GM12892 (cell line): ENCODE data around the gene OGFOD1.

ENCODE experiments used
- DNase-seq: peaks from one replicate; pipeline ENCODE4 v3.0.0; 2011; ENCODE audit not compliant: insufficient read length
- FAIRE-seq: peaks from 2 replicates; lab custom pipeline; 2011; peaks lifted over from hg19 to GRCh38; lab: Jason Lieb, UNC
- POLR2A ChIP-seq: IDR thresholded peaks from 2 replicates; pipeline ENCODE4 v1.6.1; 2011; ENCODE audit warnings: low read depth, low read length, control low read depth
- POLR2AphosphoS5 ChIP-seq: IDR thresholded peaks from 2 replicates; pipeline ENCODE4 v1.6.1; 2011; ENCODE audit warnings: low read depth, low read length, control low read depth
- TAF1 ChIP-seq: IDR thresholded peaks from 2 replicates; pipeline ENCODE4 v1.6.1; 2011; ENCODE audit warnings: low read depth, mild to moderate bottlenecking, control low read depth, low read length, borderline replicate concordance

The OGFOD1 gene

DNA sequence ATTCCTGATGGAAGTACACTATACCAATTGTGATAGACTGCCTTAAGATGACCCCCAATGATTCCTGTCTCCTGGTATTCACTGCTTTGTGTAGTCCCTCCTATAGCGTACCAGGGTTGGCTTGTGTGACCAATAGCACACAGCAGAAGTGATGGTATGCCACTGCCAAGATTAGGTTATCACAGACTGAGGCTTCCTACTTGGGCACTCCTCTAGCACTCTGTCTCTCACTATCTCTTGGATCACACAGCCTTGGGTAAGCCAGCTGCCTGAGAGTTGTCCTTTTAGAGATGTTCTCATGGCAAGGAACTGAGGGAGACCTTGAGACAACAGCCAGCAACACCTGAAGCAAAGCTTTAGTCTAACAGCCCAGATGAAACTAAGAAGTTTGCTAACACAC, 13.3 kb upstream of the OGFOD1 start:
- DNase-seq: no peak
- TF ChIP-seq POLR2A: no peak

DNA sequence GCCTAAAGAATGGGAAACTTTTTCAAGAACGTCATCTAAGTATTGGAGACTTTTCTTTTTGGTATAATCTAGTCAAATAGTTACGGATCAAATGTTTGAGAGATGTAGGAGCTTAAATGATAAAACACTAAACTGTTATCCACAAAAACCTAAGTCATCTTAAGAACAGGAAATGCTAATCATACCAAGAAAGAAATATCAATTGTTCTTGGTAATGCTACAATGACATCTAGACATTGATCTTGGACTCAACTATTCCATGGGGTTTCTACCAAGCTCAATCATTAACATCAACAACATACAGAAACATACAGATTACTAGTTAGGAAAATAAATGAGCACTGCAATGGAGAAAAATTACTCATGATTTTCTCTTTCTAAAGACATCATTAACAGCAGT, 4.1 kb upstream of the OGFOD1 start:
- no peak for DNase-seq
- TF ChIP-seq POLR2AphosphoS5: no peak
- TF ChIP-seq POLR2A: no peak
- FAIRE-seq: no peak

More for the DNA sequence above, 13.3 kb upstream of the OGFOD1 start:
- no peak for FAIRE-seq

DNA sequence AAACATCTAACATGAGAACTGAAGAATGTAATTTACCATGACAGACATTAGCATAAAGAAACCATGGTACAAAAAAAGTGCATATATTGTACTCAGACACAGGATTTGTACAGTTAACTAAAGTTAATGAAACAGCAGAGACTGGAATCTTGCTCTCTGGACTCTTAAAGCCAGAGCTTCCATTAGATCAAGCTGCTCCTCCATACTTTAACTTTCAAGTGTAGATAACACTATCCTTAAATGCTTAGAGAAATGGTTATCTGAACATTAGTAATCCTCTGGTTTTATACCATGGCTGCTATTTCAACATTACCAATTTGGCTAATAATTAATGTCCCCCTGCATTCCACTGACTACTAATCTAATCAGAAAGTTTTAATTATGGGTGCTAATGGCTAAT, 3.3 kb upstream of the OGFOD1 start:
- TF ChIP-seq POLR2A (no peak), TAF1 (no peak), POLR2AphosphoS5 (no peak)
- no peak for FAIRE-seq
- DNase-seq: no peak

DNA sequence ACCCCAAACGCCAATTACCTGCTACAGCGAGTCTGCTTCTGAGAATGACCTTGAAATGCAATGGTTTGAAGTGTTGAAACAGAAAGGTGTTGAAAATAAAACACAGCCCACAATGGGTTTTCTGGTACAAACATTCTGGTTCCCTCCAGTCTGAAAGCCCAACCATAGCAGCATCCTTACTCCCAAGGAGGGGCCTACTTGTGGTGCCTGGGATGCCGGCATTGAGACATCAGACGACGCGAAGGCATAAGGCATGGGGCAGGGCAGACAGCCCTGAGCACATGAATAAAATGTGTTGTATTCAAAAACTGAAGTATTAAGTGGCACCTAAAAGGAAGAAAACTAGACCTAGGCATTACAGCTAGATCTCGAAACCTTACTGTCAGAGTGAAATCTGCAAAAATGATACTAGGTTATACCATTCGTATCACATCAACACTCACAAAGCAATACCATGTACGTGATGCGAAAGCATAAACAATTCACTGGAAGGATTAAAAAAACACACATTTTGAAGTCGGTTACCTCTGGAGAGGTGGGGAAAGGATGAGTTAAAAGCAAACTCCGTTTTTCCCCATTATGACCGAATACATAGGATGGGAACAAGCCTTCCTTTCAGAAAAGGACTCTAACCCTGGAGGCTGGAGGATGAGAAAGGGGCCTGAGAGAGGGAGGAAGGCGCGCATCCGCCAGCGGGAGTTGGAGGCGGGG, 924 bp upstream of the OGFOD1 start:
- DNase-seq: no peak
- TF ChIP-seq POLR2AphosphoS5 (no peak), POLR2A (no peak), TAF1 (no peak)
- FAIRE-seq: no peak

DNA sequence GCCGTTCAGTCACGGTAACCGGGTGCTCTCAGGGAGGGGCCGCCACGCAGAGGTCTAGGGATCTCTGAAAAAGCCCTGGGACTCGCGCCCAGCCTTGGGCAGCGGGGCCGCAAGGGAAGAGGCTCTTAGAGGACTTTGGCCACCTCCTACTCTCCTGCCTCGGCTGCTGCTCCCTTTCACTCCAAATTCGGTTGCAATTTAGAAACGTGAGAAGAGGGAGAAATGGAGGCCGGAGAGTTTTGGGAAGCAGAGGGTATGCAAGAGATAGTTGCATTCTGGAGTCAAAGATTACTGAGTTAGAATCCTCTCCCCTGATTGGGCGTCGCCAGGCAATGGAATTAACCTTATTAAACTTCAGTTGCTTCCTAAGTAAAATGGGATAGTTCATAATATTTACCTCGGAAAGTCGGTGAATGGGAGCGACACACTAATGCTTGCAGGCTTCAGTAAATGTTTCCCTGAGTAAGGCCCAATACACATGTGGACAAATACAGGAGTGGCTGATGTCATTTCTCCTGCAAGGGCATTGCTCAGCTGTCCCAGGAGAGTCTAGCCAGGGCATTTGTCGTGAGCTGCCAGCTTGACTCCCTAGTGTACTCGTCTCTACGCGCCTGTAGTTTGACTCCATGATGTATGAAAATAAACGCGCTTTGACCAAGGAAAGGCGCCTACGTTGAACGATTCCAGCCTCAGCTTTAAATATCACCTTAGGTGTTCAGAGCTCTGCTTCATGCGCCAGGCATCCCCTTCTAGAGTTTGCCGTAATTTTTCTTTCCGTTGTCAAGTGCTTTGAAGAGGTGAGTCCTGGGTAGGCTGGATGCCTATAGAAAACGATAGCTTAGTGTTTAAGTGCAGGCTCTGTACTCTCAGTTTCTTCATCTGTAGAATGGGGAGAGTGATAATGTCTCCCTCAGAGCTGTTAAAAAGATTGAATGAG, 667 bp downstream of the OGFOD1 start:
- DNase-seq (peak; percentile 28), FAIRE-seq (peak; percentile 38)
- TF ChIP-seq TAF1 (no peak), POLR2AphosphoS5 (no peak), POLR2A (no peak)

DNA sequence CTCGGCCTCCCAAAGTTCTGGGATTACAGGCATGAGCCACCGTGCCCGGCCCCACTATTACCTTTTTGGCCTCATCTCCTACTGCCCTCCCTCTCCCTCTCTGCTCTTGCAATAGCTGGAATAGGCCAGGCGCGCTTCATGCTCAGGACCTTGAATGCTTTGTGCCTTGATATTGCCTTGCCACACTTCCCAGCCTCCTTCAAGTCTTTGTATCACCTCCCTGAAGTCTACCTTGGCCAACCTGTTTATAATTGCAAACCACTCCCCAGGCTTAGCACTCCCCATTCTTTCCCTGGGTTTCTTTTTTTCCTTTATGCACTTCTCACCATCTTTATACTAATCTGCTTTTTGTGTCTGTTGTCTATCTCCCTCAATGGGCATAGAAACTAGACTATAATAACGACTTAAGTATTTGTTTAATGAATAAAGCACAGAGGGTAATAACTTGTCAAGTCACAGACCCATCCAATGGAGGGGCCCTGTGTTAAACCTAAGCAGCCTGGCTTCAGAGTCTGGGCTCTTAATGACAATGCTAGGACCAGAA, 6.6 kb downstream of the OGFOD1 start:
- FAIRE-seq (no peak), DNase-seq (no peak)
- no peak for TF ChIP-seq POLR2AphosphoS5
- no peak for TF ChIP-seq POLR2A
- TF ChIP-seq TAF1: no peak

DNA sequence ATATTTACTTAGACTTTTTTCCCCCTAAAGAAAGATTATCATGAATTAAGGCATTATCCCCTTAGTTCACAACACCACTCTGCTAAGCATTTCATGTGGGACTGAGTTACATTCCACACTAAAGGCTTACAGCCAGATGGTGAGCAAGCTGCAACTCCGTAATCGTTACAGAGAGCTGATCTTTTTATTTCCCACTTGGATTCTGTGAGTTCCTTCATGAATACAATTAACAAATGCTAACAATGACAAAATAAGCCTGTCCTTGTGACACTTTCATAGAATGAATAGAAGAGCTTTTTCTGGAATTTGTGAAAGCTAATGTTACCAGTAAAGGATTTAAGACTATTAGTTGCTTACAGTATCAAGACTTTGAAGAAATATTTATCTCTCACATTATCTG, 8.7 kb downstream of the OGFOD1 start:
- DNase-seq (no peak), FAIRE-seq (no peak)
- TF ChIP-seq POLR2A (no peak), POLR2AphosphoS5 (no peak), TAF1 (no peak)

DNA sequence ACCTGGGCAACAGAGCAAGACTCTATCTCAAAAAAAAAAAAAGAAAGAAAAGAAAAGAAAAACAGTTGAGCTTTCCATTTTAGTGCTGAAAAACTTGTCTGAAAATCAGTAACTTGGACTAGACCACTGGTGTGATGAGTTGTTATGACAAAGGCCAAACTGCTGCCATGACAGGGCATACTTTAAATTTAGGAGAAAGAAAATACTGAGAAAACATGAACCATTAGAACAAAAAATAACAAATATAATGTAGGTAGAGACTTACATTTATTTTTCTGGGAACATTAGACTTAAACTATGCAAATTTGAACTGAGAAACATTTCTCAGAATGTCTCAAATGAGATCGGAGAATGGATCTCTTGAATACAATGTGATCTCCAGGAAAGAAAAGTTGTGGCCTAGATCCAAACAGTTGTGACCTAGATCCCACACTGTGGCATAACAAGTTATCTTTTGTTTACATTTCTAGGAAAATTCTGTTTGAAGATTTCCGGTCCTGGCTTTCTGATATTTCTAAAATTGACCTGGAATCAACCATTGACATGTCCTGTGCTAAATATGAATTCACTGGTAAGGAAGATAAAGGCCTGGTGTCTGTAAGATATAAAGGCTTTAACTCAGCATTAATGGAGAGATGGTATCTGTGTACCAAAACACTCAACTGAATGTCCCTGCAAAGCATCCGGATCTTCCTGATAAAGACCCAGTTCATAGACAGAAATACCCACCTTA, 10.9 kb downstream of the OGFOD1 start:
- DNase-seq (no peak), FAIRE-seq (no peak)
- TF ChIP-seq TAF1 (no peak), POLR2A (no peak), POLR2AphosphoS5 (no peak)

DNA sequence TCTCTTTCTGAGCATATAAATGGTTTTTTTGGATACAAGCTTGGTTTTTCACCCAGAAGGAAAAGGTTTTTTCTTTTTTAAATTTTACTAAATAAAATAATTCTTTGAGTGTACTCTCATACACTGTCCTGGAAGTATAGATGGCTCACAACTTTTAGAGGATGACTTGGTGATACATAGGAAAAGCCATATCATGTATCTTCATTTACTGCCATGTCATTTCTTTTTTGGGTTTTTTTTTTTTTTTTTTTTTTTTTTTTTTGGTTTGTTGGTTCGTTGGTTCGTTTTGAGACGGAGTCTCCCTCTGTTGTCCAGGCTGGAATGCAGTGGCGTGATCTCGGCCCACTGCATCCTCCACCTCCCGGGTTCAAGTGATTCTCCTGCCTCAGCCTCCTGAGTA, 11.8 kb downstream of the OGFOD1 start:
- TF ChIP-seq POLR2AphosphoS5 (no peak), POLR2A (no peak), TAF1 (no peak)
- no peak for FAIRE-seq
- no peak for DNase-seq

DNA sequence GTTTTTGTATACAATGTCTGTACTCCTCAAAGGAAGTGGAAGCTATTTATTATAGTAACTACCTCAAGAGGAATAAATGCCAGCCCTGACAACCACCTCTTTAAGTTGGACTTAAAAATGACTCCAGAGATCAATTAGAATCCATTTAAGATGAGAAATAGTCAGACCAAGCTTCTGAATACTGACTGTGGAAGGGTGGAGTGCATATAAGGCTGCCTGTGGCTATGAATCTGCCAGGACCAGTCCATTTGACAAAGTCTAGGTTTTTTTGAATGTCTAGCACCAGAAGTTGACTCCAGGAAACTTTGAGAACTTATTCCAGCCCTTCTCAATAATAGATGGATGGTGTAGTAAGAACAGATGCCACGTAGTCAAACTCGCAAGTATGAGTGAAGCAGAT, 15.0 kb downstream of the OGFOD1 start:
- FAIRE-seq: no peak
- TF ChIP-seq TAF1 (no peak), POLR2A (no peak)
- DNase-seq: no peak

DNA sequence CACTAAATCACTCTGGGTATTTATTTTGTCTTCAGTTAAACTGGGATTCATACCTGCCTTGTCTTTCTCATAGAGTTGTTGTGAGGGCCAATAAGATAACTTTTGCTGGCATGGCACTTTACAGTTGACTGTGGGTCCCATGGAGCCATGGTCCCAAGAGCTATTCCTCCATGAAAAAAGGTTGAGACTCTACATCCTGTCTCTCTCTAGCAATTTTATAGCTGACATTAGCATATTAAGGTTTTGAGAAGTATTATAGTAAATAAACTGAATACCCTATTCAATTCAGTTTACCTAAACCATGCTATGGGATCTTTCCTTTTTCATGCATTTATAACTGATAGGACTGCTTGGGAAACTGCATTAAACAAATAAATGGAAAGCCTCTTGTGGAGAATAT, 17.4 kb downstream of the OGFOD1 start:
- TF ChIP-seq POLR2A: no peak
- no peak for TF ChIP-seq POLR2AphosphoS5
- TF ChIP-seq TAF1: no peak
- DNase-seq: no peak
- no peak for FAIRE-seq
